Measurements from ENCODE around the gene RHBDD1.

The RHBDD1 gene

GRCh38 chr2:226915846-226916360, 80.0 kb downstream of the RHBDD1 start:
- no peak for DNase-seq (ENCODE audit: low read depth in 3 of 3)

- no peak for DNase-seq (ENCODE audit: low read depth in 3 of 3)
These were observed 80.8 kb downstream of the RHBDD1 start for GRCh38 chr2:226916669-226917068.

- DNase-seq (ENCODE audit: low read depth in 3 of 3) = no peak
These were observed 96.6 kb downstream of the RHBDD1 start for GRCh38 chr2:226932443-226932842.

- DNase-seq (ENCODE audit: low read depth in 3 of 3) = no peak
These were observed 98.8 kb downstream of the RHBDD1 start for GRCh38 chr2:226934546-226935201.

GRCh38 chr2:226943862-226944620, 108.2 kb downstream of the RHBDD1 start:
- DNase-seq (ENCODE audit: low read depth in 3 of 3) = no peak

- DNase-seq (ENCODE audit: low read depth in 3 of 3) = no peak
These were observed 117.4 kb downstream of the RHBDD1 start for GRCh38 chr2:226953206-226953605.

GRCh38 chr2:226953826-226954225, 118.0 kb downstream of the RHBDD1 start:
- no peak for DNase-seq (ENCODE audit: low read depth in 3 of 3)

- no peak for DNase-seq (ENCODE audit: low read depth in 3 of 3)
These were observed 120.8 kb downstream of the RHBDD1 start for GRCh38 chr2:226956659-226957058.

- DNase-seq (ENCODE audit: low read depth in 3 of 3) = no peak
These were observed 123.6 kb downstream of the RHBDD1 start for GRCh38 chr2:226959418-226959817.

- no peak for DNase-seq (ENCODE audit: low read depth in 3 of 3)
These were observed 126.4 kb downstream of the RHBDD1 start for GRCh38 chr2:226962176-226962773.

- DNase-seq (ENCODE audit: low read depth in 3 of 3) = no peak
These were observed 127.7 kb downstream of the RHBDD1 start for GRCh38 chr2:226963528-226963927.

GRCh38 chr2:226965376-226965775, 129.5 kb downstream of the RHBDD1 start:
- DNase-seq (ENCODE audit: low read depth in 3 of 3) = no peak

- no peak for DNase-seq (ENCODE audit: low read depth in 3 of 3)
These were observed 133.7 kb downstream of the RHBDD1 start for GRCh38 chr2:226969417-226970080.

GRCh38 chr2:226970362-226970761, 134.5 kb downstream of the RHBDD1 start:
- DNase-seq (ENCODE audit: low read depth in 3 of 3) = no peak

GRCh38 chr2:226971084-226971483, 135.2 kb downstream of the RHBDD1 start:
- no peak for DNase-seq (ENCODE audit: low read depth in 3 of 3)

- no peak for DNase-seq (ENCODE audit: low read depth in 3 of 3)
These were observed 135.9 kb downstream of the RHBDD1 start for GRCh38 chr2:226971770-226972169.

GRCh38 chr2:226973816-226974215, 138.0 kb downstream of the RHBDD1 start:
- DNase-seq (ENCODE audit: low read depth in 3 of 3) = no peak

- DNase-seq (ENCODE audit: low read depth in 3 of 3) = no peak
These were observed 141.9 kb downstream of the RHBDD1 start for GRCh38 chr2:226977775-226978190.

- DNase-seq (ENCODE audit: low read depth in 3 of 3) = no peak
These were observed 142.4 kb downstream of the RHBDD1 start for GRCh38 chr2:226978300-226978699.

- no peak for DNase-seq (ENCODE audit: low read depth in 3 of 3)
These were observed 143.2 kb downstream of the RHBDD1 start for GRCh38 chr2:226979004-226979403.

- no peak for DNase-seq (ENCODE audit: low read depth in 3 of 3)
These were observed 146.0 kb downstream of the RHBDD1 start for GRCh38 chr2:226981791-226982326.

All from stimulated activated CD4-positive, alpha-beta T cell treated with anti-CD3 and anti-CD28 coated beads, TNF-alpha, amount 100 ng/mL, for 24 hours (primary cell).